HG02840 (cell line): ENCODE results near the gene NAPSA.

Source experiments
- ATAC-seq: cut with Tn5 transposase; IDR thresholded peaks from one replicate; pipeline ENCODE4 v1.9.1; 2021; ENCODE audit warnings: mild to moderate bottlenecking, moderate library complexity, moderate number of reproducible peaks; ENCODE audit not compliant: unreplicated experiment, low FRiP score

NAPSA gene

DNA sequence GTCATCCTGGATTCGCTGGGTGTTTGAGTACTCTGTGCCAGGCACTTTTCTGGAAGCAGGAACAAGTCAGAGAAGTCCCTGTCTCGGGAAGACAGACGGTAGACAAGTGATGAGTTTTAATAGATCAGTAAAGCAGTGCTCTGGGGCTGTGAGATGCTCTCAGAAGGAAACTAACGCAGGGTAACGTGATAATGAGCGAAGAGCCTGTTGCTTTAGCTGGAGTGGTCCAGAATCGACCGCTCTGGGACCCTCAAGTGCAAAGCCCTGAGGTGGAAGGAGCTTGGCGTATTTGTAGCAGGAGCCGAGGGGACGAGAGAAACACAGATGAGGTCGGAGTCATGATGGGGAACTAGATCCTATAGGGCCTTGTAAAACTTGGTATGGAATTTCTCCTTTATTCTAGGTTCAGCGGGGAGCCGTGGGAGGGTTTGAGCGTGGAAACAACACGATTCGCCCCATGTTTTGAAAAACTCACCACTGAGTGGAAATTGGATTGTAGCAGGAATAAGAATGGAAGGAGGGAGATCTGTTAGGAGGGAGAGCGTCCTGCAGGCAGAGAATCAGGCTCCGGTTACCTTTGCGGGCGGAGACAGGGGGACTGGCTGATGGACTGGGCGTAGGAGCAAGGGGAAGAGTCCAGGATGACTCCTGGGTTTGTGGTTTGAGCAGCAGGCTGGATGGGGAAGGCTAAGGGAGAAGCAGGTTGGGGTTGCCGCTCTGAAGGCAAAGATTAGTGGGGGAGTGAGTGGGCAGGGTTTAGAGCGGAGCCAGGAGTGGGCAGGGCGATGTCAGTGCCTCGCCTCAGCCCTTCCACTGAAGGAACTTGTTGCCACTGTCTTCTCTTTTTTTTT is 19.5 kb upstream of the NAPSA start:
- no peak for ATAC-seq

DNA sequence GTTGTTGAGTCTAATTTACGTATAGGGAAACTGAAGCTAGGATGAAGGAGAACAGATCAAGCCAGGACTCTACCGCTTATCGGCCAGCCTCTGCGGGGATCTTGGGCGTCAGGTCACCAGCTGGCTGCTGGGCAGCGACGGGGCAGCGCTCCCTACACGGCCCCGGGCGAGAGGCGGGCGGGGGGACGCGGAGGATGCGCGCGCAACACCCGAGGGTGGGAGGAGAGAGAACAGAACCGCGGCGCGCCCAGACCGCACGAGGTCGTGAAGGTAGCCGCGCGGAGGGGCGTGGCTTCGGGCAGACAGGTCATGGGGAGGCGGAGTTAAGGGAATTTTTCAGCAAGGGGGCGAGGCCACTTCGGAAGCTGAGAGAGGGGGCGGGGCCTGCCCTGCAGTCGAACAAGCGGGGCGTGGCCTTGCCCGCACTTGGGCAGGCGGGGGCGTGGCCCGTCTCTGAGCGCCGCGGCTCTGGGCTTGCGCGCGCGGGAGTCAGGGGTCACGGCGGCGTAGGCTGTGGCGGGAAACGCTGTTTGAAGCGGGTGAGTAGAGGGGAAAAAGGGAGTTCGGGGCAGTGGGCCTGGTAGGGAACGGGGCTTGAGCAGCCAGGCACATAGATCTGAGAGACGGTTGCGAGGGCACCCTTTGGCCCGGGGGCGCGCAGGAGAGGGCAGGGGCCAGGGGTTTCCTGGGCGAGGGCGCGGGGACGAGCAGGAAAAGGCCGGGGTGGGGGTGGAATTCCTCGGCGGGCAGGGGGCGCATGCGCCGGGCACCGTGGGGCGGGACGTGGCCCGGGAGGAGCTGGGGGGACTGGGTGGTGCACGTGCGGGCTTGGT is 18.6 kb upstream of the NAPSA start, which contains the start of gene POLD1:
POLD1 (plus strand) TSS at position 496 of the 833 bp plus-strand sequence. CDS start 14,505 bp downstream, outside the sequence.
- ATAC-seq = peak; percentile 76

DNA sequence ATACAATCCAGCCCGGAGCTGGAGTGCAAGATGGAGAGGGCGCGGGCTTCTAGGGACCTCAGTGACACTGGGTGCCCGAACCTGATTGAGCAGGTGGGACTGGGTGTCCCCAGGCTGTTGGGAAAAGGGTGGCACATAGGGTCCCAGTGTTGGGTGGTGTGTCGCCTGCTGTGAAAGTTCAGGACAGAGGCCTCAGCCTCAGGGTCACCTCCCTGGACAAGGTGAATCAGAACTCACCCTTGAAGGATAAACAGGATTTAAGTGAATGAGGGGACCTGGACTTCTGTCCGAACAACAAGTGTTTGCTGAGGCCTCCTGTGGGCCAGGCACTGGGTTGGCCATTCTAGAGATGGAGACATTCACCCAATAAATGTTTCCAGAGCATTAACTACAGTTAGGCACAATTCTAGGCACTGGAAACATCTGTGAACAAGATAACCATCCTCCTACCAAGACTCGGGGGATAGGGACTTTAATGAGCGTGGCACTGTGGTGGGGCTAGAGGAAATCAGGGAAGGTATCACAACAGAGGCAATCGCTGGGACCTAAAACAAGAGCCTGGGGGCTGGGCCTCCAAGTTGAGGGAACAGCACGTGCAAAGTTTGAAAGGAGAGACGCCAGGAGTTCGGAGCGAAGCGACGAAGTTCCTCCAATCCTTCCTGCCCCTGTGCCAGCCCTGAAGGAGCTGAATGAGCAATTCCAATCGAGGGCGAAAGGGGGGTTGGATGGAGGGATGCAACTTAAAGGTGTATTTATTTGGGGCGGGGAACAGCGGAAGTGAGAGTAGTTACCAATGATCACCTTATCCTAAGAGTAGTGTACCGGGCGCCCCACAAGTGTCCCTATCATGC is 17.8 kb upstream of the NAPSA start:
- ATAC-seq = no peak

DNA sequence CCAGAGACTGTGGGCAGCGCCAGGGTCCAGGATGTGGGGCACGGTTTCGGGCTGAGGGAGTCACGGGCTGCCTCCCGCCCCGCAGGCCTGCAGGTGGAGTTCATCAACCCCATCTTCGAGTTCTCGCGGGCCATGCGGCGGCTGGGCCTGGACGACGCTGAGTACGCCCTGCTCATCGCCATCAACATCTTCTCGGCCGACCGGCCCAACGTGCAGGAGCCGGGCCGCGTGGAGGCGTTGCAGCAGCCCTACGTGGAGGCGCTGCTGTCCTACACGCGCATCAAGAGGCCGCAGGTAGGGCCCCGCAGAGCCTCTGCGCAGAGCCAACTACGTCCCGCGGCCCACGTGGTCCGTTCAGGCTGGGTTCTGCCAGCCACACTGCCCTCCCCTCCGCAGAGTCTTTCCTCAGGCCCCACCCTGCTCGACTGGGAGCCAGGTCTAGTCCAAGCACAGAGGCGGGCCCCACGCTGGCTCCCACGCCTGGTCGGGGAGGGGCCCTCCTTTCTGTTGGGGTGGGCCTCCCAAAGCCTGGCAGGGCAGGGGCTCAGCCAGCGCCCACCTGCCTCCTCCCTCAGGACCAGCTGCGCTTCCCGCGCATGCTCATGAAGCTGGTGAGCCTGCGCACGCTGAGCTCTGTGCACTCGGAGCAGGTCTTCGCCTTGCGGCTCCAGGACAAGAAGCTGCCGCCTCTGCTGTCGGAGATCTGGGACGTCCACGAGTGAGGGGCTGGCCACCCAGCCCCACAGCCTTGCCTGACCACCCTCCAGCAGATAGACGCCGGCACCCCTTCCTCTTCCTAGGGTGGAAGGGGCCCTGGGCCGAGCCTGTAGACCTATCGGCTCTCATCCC is 16.7 kb upstream of the NAPSA start:
- no peak for ATAC-seq

DNA sequence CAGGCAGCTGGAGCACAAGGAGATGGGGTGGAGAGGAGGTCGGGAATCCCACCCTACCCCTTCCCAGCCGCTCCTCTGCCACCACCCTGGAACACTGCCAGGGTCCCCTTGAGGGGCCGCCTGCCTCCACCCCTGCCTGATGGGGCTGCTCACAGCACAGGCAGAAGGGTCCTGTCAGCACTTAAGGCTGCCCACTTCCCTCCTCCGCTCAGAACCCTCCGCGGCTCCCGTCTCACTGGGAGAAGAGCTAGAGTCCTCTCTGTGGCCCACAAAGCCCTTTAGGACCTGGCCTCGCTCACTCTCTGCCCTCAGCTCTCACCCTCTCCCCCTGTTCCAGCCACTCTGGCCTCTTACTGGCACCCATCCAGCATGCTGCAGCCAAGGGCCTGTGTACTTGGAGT is 15.3 kb upstream of the NAPSA start:
- ATAC-seq = no peak

DNA sequence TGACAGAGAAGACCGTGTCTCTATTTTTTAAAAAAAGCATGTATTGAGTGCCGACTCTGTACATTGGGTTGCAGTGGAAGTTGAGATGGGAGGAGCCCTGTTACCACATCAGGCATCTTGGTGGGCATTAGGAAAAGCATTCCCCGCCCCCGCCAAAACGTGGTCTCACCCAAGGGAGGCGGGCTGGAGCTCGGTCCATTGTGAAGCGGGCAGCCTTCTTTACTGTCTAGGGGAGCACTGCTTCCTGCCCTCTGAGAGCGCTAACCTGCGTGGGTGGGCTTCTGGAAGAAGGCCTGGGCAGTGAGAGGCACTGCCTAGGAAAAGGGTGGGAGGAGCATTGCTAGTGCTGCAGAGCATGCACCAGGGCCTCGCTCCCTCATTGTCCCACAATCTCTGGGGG is 14.7 kb upstream of the NAPSA start:
- no peak for ATAC-seq

DNA sequence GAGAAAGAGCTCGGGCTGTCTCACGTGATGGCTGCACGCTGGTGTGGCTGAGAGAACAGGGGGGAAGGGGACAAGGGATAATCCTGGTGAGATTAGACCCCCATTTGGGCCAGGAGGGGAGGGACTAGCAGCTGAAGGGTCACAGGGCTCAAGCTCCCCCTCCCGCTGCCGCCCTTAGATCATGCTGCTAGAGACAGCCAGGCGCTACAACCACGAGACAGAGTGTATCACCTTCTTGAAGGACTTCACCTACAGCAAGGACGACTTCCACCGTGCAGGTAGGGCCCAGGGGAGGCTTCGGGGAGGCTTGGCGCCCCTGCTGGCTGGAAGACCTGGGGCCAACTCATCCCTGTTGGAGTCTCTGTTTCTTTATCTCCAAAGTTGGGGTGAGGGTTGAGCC is 14.2 kb upstream of the NAPSA start:
- no peak for ATAC-seq

DNA sequence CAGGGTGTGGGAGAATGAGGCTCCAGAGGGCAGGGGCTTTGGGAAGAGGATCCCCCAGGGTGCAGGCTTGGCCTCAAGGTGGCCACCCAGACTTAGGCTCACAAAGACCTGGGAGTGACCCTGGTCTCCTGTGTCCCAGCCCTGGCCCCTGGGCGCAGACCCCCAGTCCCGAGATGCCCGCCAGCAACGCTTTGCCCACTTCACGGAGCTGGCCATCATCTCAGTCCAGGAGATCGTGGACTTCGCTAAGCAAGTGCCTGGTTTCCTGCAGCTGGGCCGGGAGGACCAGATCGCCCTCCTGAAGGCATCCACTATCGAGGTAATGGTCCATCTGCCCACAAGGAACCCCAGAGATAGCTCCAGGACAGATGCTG is 13.4 kb upstream of the NAPSA start:
- no peak for ATAC-seq

DNA sequence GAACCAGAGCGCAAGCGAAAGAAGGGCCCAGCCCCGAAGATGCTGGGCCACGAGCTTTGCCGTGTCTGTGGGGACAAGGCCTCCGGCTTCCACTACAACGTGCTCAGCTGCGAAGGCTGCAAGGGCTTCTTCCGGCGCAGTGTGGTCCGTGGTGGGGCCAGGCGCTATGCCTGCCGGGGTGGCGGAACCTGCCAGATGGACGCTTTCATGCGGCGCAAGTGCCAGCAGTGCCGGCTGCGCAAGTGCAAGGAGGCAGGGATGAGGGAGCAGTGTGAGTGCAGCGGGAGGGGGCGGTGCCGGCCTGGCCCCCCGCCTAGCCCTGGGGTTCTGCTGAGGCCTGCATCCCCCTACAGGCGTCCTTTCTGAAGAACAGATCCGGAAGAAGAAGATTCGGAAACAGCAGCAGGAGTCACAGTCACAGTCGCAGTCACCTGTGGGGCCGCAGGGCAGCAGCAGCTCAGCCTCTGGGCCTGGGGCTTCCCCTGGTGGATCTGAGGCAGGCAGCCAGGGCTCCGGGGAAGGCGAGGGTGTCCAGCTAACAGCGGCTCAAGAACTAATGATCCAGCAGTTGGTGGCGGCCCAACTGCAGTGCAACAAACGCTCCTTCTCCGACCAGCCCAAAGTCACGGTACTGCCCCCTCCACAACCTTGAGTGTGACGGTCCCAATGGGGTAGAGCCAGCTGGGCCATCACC is 12.9 kb upstream of the NAPSA start:
- no peak for ATAC-seq

DNA sequence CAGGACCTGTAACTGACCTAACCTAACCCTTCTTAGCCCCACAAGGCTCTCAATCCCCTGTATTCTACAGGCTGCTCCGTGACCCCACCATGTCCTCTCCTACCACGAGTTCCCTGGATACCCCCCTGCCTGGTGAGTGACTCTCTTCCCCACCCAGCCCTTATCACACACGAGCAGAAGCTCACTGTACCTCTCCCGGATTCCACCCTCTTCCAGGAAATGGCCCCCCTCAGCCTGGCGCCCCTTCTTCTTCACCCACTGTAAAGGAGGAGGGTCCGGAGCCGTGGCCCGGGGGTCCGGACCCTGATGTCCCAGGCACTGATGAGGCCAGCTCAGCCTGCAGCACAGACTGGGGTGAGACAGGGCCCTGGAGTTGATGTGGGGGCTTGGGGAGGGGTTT is 12.1 kb upstream of the NAPSA start:
- ATAC-seq = no peak

DNA sequence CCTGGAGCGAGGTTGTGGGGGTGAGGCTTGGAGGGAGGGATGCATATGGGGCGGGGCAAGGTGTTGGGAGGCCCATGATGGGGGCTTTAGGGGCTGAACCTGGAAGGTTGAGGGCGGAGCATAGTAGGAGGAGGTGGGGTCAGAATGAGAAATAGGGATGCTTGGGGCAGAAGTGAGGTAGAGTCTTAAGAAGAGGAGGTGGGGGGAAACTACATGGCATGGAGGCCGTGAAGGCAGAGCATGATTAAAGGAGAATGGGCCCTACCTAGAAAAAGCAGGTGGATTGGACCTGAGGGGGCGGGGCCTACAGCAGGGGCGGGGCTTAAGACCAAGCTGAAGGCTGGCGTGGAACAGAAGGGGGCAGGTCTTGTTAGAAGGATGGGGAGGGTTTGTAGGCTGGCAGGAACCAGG is 11.6 kb upstream of the NAPSA start:
- no peak for ATAC-seq

DNA sequence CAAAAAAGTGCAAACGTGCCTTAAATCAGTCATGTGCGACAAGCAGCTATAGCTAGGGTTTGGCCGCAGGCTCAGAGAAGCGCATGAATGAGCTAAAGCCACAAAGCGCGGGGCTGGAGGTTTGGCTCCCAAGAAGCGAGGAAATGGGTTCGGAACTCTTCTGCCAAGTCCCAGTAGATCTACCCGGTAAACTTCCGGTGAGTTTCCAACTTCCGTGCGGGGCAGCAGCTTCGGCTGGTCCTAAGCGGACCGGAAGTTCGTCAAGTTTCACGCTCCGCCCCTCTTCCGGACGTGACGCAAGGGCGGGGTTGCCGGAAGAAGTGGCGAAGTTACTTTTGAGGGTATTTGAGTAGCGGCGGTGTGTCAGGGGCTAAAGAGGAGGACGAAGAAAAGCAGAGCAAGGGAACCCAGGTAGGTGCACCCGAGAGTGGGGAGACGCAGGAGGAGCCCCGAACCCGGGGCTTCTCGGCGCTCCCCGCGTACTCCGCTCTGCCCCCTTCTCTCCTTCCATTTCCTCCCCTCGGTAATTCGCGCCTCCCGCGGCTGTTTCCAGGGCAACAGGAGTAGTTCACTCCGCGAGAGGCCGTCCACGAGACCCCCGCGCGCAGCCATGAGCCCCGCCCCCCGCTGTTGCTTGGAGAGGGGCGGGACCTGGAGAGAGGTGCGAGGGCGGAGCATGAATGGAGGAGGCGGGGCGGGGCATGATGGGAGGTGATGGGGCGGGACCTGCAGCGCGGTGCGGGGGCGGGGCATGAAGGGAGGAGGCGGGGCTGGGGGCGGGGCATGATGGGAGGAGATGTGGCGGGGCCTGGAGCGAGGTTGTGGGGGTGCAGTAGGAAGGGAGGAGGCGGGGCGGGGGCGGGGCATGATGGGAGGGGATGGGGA is 11.0 kb upstream of the NAPSA start, which contains the start of gene NR1H2:
NR1H2 (plus strand) TSS at position 292 of the 885 bp plus-strand sequence. CDS start 1,149 bp downstream, outside the sequence.
- peak; percentile 86 for ATAC-seq

DNA sequence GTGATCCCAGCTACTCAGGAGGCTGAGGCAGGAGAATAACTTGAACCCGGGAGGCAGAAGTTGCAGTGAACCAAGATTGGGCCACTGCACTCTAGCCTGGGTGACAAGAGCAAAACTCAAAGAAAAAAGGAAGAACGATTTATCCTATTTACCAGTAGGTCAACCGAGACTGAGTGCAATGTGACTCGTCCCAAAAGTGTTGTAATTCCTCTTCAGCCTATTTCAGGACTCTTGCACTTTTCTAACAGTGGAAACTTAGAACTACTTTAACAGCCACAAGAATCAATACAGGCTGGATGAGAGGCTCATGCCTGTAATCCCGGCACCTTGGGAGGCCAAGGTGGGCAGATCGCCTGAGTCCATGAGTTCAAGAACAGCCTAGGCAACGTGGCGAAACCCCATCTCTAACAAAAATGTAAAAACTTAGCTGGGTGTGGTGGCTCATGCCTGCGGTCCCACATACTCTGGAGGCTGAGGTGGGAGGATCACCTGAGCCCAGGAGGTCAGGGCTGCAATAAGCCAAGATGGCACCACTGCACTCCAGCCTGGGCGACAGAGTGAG is 6.6 kb upstream of the NAPSA start:
- ATAC-seq = no peak

DNA sequence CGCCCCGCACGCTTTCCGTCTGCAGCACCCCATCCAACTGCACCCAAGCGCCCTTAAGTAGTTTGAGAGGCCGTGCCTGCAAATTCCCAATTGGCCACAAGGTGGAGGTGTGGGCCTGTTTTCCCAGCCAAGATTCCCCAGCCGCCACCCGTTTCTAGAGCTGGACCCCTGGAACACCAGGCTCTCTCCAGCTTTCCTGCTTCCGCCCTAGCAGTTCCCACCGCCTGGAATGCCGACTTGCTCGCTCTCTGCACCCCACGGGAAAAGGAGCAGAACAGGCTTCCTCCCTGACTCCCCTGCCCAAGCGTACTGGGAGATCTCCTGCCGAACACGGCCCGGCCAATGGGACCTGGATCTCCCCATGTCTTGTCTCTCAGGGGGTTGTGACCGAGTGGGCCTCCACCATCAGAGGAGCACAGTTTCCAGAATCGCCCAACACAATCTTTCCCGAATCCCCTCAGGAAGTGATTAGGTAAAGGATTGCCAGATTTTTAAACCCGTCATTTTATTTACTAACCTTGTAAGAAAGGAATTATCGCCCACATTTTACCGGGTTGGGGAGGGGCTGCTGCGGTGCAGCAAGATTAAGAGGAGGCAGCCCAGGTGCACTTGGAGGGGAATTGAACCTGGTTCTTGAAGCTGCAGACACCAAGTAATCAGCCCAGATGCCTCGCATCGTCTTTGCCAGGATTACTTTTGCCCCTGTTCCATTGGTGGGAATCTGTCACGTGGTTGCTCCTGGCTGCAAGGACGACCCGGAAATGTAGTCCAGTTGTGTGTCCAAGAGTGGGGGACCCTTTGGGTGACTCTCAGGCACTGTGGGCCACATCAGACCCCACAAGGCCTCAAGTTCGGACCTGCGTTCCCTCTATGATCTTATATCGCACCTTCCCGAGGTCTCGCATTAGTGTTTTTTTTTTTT is 3.5 kb upstream of the NAPSA start:
- peak; percentile 48 for ATAC-seq

DNA sequence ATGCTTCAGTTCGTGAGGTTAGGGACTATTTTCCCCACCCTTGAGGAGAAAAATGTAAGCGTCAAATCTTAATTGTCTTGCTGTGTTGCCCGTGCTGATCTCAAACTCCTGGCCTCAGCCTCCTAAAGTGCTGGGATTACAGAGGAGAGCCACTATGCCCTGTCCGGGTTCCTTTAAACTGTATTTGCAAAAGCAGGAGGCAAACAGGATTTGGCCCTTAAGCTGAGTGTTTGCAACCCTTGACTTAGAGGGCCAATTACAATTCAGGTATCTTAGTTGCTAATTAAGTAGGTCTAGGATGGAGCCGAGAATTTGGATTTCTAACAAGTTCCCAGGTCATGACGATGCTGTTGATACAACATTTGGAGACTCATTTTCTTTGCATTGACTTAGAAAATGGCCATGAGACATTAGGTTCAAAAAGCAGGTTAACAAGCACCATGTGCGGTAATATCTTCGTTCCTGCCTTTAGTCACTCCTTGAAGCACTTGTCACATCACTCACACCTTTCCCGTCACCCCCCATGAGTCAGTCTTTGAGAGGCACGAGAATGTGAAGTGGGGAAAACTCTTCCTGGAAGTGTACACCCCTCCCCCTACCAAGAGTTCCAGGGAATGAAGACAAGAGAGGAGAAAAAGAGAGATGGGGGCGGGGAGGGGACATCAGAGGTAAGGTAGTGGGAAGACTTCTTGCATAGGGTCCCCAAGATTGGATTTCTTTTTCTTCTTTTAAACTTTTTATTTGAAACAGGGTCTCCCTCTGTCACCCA is 2.6 kb downstream of the NAPSA start:
- no peak for ATAC-seq

DNA sequence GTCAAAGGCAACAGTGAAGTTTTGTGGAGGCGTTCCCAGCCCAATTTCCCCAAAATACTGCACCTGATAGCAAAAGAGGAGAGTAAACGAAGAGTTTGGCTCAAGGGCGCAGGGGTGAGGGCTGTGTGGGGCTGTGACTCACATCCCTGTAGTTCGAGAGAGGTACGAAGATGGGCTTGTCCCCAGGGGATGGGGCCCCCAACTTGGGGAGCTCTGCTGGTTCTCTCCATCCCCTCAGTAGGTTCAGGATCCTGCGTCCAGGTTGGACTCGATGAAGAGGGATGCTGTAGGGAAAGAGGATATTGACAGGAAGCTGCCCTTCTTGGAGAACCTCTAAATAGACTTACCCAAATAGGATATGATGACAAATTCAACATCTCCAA is 3.4 kb downstream of the NAPSA start:
- no peak for ATAC-seq
